ENCODE measurements around the gene ZNF212. TPM values are rescaled to one million over a fixed set of nuclear protein-coding genes. Genes with fewer than 3 reads are reported as not detected.
A peak's percentile ranks its signal among the peaks of the same experiment; 100 is the strongest.

Gene ZNF212
- total RNA-seq, 1 donor from 2014 or later = 6.1 TPM

GRCh38 chr7:149278396-149278795 lies 38.9 kb downstream of the ZNF212 start:
- H3K4me3 ChIP-seq (ENCODE audit: low read depth, low read length) = no peak overlapping the region
- TF ChIP-seq CTCF (IDR thresholded peaks at IDR 0.05; ENCODE audit: insufficient read depth, low read length, severe bottlenecking) = no peak
- H3K36me3 ChIP-seq (ENCODE audit: control insufficient read depth, insufficient read depth, low read length) = peaks cover 15% of the 10 kb centered on the region
- no peaks in the 10 kb centered on the region for H3K27me3 ChIP-seq (ENCODE audit: control insufficient read depth, insufficient read depth, low read length)
- no peak for DNase-seq (ENCODE audit: low read depth)
- no peak for FAIRE-seq

GRCh38 chr7:149279111-149279743 lies 39.8 kb downstream of the ZNF212 start:
- H3K4me3 ChIP-seq (ENCODE audit: low read depth, low read length) = no peak overlapping the region
- TF ChIP-seq CTCF (IDR thresholded peaks at IDR 0.05; ENCODE audit: insufficient read depth, low read length, severe bottlenecking) = no peak
- H3K27me3 ChIP-seq (ENCODE audit: control insufficient read depth, insufficient read depth, low read length) = no peaks in the 10 kb centered on the region
- peaks cover 15% of the 10 kb centered on the region for H3K36me3 ChIP-seq (ENCODE audit: control insufficient read depth, insufficient read depth, low read length)
- FAIRE-seq = peak; percentile 68
- no peak for DNase-seq (ENCODE audit: low read depth)

- FAIRE-seq (no peak), DNase-seq (ENCODE audit: low read depth) (no peak)
- H3K36me3 ChIP-seq (ENCODE audit: control insufficient read depth, insufficient read depth, low read length) = peaks cover 15% of the 10 kb centered on the region
- H3K27me3 ChIP-seq (ENCODE audit: control insufficient read depth, insufficient read depth, low read length) = no peaks in the 10 kb centered on the region
- no peak for TF ChIP-seq CTCF (IDR thresholded peaks at IDR 0.05; ENCODE audit: insufficient read depth, low read length, severe bottlenecking)
- H3K4me3 ChIP-seq (ENCODE audit: low read depth, low read length) = no peak overlapping the region
Measured at GRCh38 chr7:149280151-149280550, 40.7 kb downstream of the ZNF212 start.

- Histone ChIP-seq H3K36me3 (ENCODE audit: control insufficient read depth, insufficient read depth, low read length) (peaks cover 15% of the 10 kb centered on the region), H3K27me3 (ENCODE audit: control insufficient read depth, insufficient read depth, low read length) (no peaks in the 10 kb centered on the region), H3K4me3 (ENCODE audit: low read depth, low read length) (no peak overlapping the region)
- no peak for FAIRE-seq
- no peak for DNase-seq (ENCODE audit: low read depth)
- TF ChIP-seq CTCF (IDR thresholded peaks at IDR 0.05; ENCODE audit: insufficient read depth, low read length, severe bottlenecking) = no peak
Measured at GRCh38 chr7:149280661-149281507, 41.4 kb downstream of the ZNF212 start.

- DNase-seq (ENCODE audit: low read depth) (no peak), FAIRE-seq (no peak)
- peaks cover 15% of the 10 kb centered on the region for H3K36me3 ChIP-seq (ENCODE audit: control insufficient read depth, insufficient read depth, low read length)
Measured at GRCh38 chr7:149281508-149282330, 42.3 kb downstream of the ZNF212 start.

More at GRCh38 chr7:149281508-149282330, 42.3 kb downstream of the ZNF212 start:
- TF ChIP-seq CTCF (IDR thresholded peaks at IDR 0.05; ENCODE audit: insufficient read depth, low read length, severe bottlenecking) = no peak
- Histone ChIP-seq H3K4me3 (ENCODE audit: low read depth, low read length) (no peak overlapping the region), H3K27me3 (ENCODE audit: control insufficient read depth, insufficient read depth, low read length) (no peaks in the 10 kb centered on the region)

All from bronchial epithelial cell (primary cell).